Testis (tissue), 3 donors: ENCODE measurements around the gene MORN4. TPM values are rescaled to one million over a fixed set of nuclear protein-coding genes. Genes with fewer than 3 reads are reported as not detected.

Experiments
- DNase-seq: peaks from one replicate; pipeline ENCODE4 v3.0.0-alpha.2; 2019
- H3K27ac ChIP-seq, 2 donors: fragments of 200-600 bp; sonication (generic); one replicate each; pipeline ENCODE4 v1.5.1; 2019
- H3K27me3 ChIP-seq: fragments of 200-600 bp; sonication (generic); one replicate; pipeline ENCODE4 v1.5.1; 2019
- H3K36me3 ChIP-seq: fragments of 200-600 bp; sonication (generic); one replicate; pipeline ENCODE4 v1.5.1; 2017; ENCODE audit warnings: low read depth; ENCODE audit errors: missing control alignments
- H3K4me1 ChIP-seq: fragments of 200-600 bp; sonication (generic); one replicate; pipeline ENCODE4 v1.5.1; 2019
- H3K4me3 ChIP-seq, 2 donors: fragments of 200-600 bp; sonication (generic); one replicate each; pipeline ENCODE4 v1.5.1; 2017 to 2019
- H3K9me3 ChIP-seq: fragments of 200-600 bp; sonication (generic); one replicate; pipeline ENCODE4 v1.5.1; 2017
- CTCF ChIP-seq, 3 experiments: fragments of 450-650 bp in 2 of 3; fragments of 200-600 bp in 1 of 3; sonication (generic) in 1 of 3; IDR thresholded peaks; one replicate each; pipeline ENCODE4 v1.5.1; 2016 to 2019; ENCODE audit warnings: antibody characterized with exemption in 3 of 3, mild to moderate bottlenecking in 2 of 3, moderate library complexity in 1 of 3
- POLR2A ChIP-seq: fragments of 450-650 bp; IDR thresholded peaks from one replicate; pipeline ENCODE4 v1.6.1; 2017; ENCODE audit warnings: antibody characterized with exemption, mild to moderate bottlenecking, moderate library complexity
- WGBS, 2 donors: methylation state at CpG; one replicate each; pipeline ENCODE4 v1.1.5; 2018; 5-methylcytosine and 5-hydroxymethylcytosine counted together
- intact Hi-C: fragments of 100-400 bp; cut with DNase I; formaldehyde crosslinking; loops from one replicate; pipeline ENCODE4 v1.15.1; 2023; ENCODE audit warnings: low total_unique reads
- polyA plus RNA-seq: library from polyadenylated mRNA; stranded (reverse); fragments of 350-450 nt; fragmentation: Illumina TruSeq; extraction: RNeasy Lipid Tissue Mini Kit (QIAGEN cat#74804); gene quantifications from one replicate; pipeline ENCODE4 v1.2.3, GENCODE V29; 2014; ENCODE audit warnings: low read depth, low replicate concordance; ENCODE audit not compliant: insufficient read depth
- total RNA-seq, 2 donors: library from RNA; depleted of rRNA; stranded (reverse); fragments of >200 nt; gene quantifications; one replicate each; pipeline ENCODE4 v1.2.3, GENCODE V29; 2016

Gene MORN4
- total and polyA plus RNA-seq, 3 donors from 2014 or later, result 7.1 to 23.3 (median 7.5) TPM

GRCh38 chr10:97631098-97631497, 2.2 kb downstream of the MORN4 start:
- DNase-seq, result no peak
- Histone ChIP-seq H3K36me3 (no peaks in the 10 kb centered on the region), H3K27me3 (no peaks in the 10 kb centered on the region), H3K9me3 (no peaks in the 10 kb centered on the region), H3K4me3 (no peak overlapping the region), H3K27ac (no peak overlapping the region), H3K4me1 (no peaks in the 10 kb centered on the region)
- no peak for TF ChIP-seq POLR2A
- no peak for TF ChIP-seq CTCF (IDR thresholded peaks at IDR 0.05)
- intact Hi-C loops, result no loop called here

GRCh38 chr10:97629289-97629688, 4.0 kb downstream of the MORN4 start:
- TF ChIP-seq CTCF (IDR thresholded peaks at IDR 0.05), result no peak
- TF ChIP-seq POLR2A, result no peak
- intact Hi-C loops, result no loop called here

GRCh38 chr10:97628228-97628627, 5.1 kb downstream of the MORN4 start:
- no peaks in the 10 kb centered on the region for H3K36me3 ChIP-seq
- H3K27me3 ChIP-seq, result no peaks in the 10 kb centered on the region
- H3K4me1 ChIP-seq, result no peaks in the 10 kb centered on the region
- H3K27ac ChIP-seq, result no peak overlapping the region
- 77 to 83% methylated on average over 3 of the region's 3 CpGs for WGBS, 2 donors
- TF ChIP-seq POLR2A (no peak), CTCF (IDR thresholded peaks at IDR 0.05) (no peak)
- H3K9me3 ChIP-seq, result no peaks in the 10 kb centered on the region
- intact Hi-C loops, result no loop called here
- no peak overlapping the region for H3K4me3 ChIP-seq
- no peak for DNase-seq

More at GRCh38 chr10:97629289-97629688, 4.0 kb downstream of the MORN4 start:
- Histone ChIP-seq H3K9me3 (no peaks in the 10 kb centered on the region), H3K4me3 (no peak overlapping the region), H3K36me3 (no peaks in the 10 kb centered on the region), H3K27me3 (no peaks in the 10 kb centered on the region), H3K27ac (no peak overlapping the region), H3K4me1 (no peaks in the 10 kb centered on the region)
- DNase-seq, result no peak
- 96 to 97% methylated on average over 5 of the region's 5 CpGs for WGBS, 2 donors

DNA sequence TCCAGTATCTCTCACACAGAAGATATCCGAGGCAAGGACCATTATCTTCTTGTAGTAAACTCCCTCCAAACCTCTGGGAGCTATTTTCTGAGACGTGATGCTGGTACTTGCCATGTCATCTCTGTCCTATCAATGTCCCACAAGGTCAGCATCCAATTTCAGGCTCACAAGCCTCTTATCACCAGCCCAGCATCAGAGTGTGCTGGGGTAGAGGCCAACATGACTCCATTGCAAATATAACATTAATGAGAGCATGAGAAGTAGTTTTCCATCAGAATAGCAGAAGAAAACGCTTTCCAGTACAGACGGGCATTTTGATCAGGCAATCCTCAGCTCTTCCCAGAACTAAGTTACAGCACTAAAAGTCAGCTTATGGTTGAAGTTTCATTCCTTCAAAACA, 5.6 kb downstream of the MORN4 start:
- no peak for DNase-seq
- no peaks in the 10 kb centered on the region for H3K4me1 ChIP-seq
- no peak overlapping the region for H3K4me3 ChIP-seq
- H3K9me3 ChIP-seq, result no peaks in the 10 kb centered on the region
- no peak for TF ChIP-seq CTCF (IDR thresholded peaks at IDR 0.05)
- no peak for TF ChIP-seq POLR2A
- no peaks in the 10 kb centered on the region for H3K36me3 ChIP-seq
- H3K27me3 ChIP-seq, result no peaks in the 10 kb centered on the region
- intact Hi-C loops, result no loop called here
- H3K27ac ChIP-seq, result no peak overlapping the region
- WGBS, 2 donors, result 61 to 66% methylated on average over 4 of the region's 4 CpGs

GRCh38 chr10:97623277-97623676, 10.0 kb downstream of the MORN4 start:
- intact Hi-C loops, result no loop called here
- H3K27ac ChIP-seq, result no peak overlapping the region
- no peaks in the 10 kb centered on the region for H3K36me3 ChIP-seq
- no peaks in the 10 kb centered on the region for H3K9me3 ChIP-seq
- WGBS, 2 donors, result 95 to 100% methylated on average over 1 of the region's 1 CpG
- H3K27me3 ChIP-seq, result no peaks in the 10 kb centered on the region
- DNase-seq, result no peak
- H3K4me1 ChIP-seq, result no peaks in the 10 kb centered on the region
- no peak for TF ChIP-seq CTCF (IDR thresholded peaks at IDR 0.05)
- TF ChIP-seq POLR2A, result no peak
- no peak overlapping the region for H3K4me3 ChIP-seq
